Psoas muscle (tissue), 8 donors: ENCODE data around the gene RTKN2. TPM values are rescaled to one million over a fixed set of nuclear protein-coding genes. Genes with fewer than 3 reads are reported as not detected.

ENCODE experiments used
- ATAC-seq, 4 donors: fragments of 200-7000 bp; cut with Tn5 transposase; one replicate each; pipeline ENCODE4 v1.9.1; 2020; ENCODE audit warnings: moderate library complexity in 3 of 4, mild to moderate bottlenecking in 2 of 4
- DNase-seq, 2 donors: peaks; one replicate each; pipeline ENCODE4 v3.0.0-alpha.2; 2020
- H3K27ac ChIP-seq: fragments of 200-600 bp; one replicate; pipeline ENCODE4 v1.8.0; 2022
- H3K27me3 ChIP-seq, 3 donors: fragments of 200-600 bp in 1 of 3; one replicate each; pipeline versions ENCODE4 v1.6.1 to v1.8.0; 2013 to 2022; ENCODE audit warnings: low read length in 2 of 3, mild to moderate bottlenecking in 2 of 3, moderate library complexity in 1 of 3; ENCODE audit not compliant: insufficient read depth in 3 of 3
- H3K36me3 ChIP-seq, 2 donors: fragments of 200-600 bp in 1 of 2; one replicate each; pipeline versions ENCODE4 v1.6.1 to v1.8.0; 2013 to 2022; ENCODE audit warnings: low read depth in 1 of 2, mild to moderate bottlenecking in 1 of 2, moderate library complexity in 1 of 2; ENCODE audit not compliant: insufficient read depth in 1 of 2
- H3K4me1 ChIP-seq: fragments of 200-600 bp; one replicate; pipeline ENCODE4 v1.8.0; 2022
- H3K4me3 ChIP-seq: fragments of 200-600 bp; one replicate; pipeline ENCODE4 v1.8.0; 2022; ENCODE audit warnings: mild to moderate bottlenecking
- H3K9me3 ChIP-seq: fragments of 200-600 bp; one replicate; pipeline ENCODE4 v1.8.0; 2022
- WGBS, 3 donors: extraction: QIAGEN DNeasy Blood & Tissue Kit; methylation state at CpG; one replicate each; pipeline versions ENCODE4 v1.1.6 to v1.1.7; 2013; 5-methylcytosine and 5-hydroxymethylcytosine counted together
- intact Hi-C, 2 donors: fragments of 100-400 bp; cut with DNase I; formaldehyde crosslinking; loops; one replicate each; pipeline versions ENCODE4 v1.11.0 to v1.14.2; 2022
- polyA plus RNA-seq, 3 donors: library from polyadenylated mRNA; stranded (reverse); fragments of 200-250 nt; gene quantifications; one replicate each; pipeline ENCODE4 v1.2.3, GENCODE V29; 2013
- total RNA-seq, 4 donors: library from RNA; stranded (reverse); fragmentation: NEBNext Ultra II Directional in 2 of 4; extraction: Animal tissue kit (Norgen Biotek cat#: 25700) in 2 of 4; gene quantifications; one replicate each; pipeline versions ENCODE4 v1.2.1 to v1.2.4, GENCODE V29; 2021 to 2023
- TF ChIP-seq, protein P1 (sequence below): fragments of 200-600 bp; IDR thresholded peaks from one replicate; pipeline ENCODE4 v1.8.0; 2022; ENCODE audit warnings: antibody characterized with exemption
- donor health status: healthy with polysubstance abuse.
- donor health status: DM: no; HTN: no; CAD: no; lungs with moderate emphysema.
- donor health status: Bipolar disorder and iron deficiency.
- donor health status: healthy.
- donor health status: DM: yes; HTN: yes; CAD: no.
- donor health status: DM: no; HTN: no; CAD: no.
- donor health status: DM: no; HTN: no; CAD: no.
- donor health status: DM: yes; HTN: yes; CAD: no.

Gene RTKN2
- total and polyA plus RNA-seq, 7 donors: 0.01 to 0.09 (median 0.03) TPM; not detected in 3

- H3K9me3 ChIP-seq: no peaks in the 10 kb centered on the region
- H3K4me3 ChIP-seq: no peak overlapping the region
- ATAC-seq: no peak
- H3K4me1 ChIP-seq: no peaks in the 10 kb centered on the region
- no peak overlapping the region for H3K27ac ChIP-seq
- H3K36me3 ChIP-seq: no peaks in the 10 kb centered on the region
- intact Hi-C loops: no loop called here
- no peak for DNase-seq
- no peaks in the 10 kb centered on the region for H3K27me3 ChIP-seq
- TF ChIP-seq, protein P1, sequence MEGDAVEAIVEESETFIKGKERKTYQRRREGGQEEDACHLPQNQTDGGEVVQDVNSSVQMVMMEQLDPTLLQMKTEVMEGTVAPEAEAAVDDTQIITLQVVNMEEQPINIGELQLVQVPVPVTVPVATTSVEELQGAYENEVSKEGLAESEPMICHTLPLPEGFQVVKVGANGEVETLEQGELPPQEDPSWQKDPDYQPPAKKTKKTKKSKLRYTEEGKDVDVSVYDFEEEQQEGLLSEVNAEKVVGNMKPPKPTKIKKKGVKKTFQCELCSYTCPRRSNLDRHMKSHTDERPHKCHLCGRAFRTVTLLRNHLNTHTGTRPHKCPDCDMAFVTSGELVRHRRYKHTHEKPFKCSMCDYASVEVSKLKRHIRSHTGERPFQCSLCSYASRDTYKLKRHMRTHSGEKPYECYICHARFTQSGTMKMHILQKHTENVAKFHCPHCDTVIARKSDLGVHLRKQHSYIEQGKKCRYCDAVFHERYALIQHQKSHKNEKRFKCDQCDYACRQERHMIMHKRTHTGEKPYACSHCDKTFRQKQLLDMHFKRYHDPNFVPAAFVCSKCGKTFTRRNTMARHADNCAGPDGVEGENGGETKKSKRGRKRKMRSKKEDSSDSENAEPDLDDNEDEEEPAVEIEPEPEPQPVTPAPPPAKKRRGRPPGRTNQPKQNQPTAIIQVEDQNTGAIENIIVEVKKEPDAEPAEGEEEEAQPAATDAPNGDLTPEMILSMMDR: no peak
- WGBS, 3 donors: 92 to 95% (median 94%) methylated on average over 3 of the region's 3 CpGs
These were observed 43.3 kb downstream of the RTKN2 start for GRCh38 chr10:62225362-62225761.

DNA sequence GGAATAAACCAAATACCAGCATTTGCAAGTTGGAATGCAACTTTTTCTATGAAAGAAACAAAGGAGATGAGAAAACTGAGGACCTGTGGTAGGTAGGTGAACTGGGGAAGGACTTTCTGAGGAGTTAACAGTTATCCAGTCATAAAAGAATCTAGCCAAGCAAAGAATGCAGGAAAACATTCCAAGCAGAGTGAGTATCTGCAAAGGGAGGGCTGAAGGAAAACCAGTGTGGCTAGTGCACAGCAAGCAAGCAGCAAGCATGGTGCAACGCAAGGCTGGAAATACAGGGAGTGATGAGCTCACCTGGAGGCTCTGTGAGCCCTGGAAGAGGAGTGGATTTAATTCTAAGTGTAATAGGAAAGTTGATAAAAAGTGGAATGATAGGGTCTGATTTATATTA is 44.0 kb downstream of the RTKN2 start:
- H3K27ac ChIP-seq: no peak overlapping the region
- DNase-seq (no peak), ATAC-seq (no peak)
- H3K4me1 ChIP-seq: no peaks in the 10 kb centered on the region
- no peak overlapping the region for H3K4me3 ChIP-seq
- TF ChIP-seq, protein P1: no peak
- H3K27me3 ChIP-seq: no peaks in the 10 kb centered on the region
- WGBS, 3 donors: 94 to 100% (median 100%) methylated on average over 1 of the region's 1 CpG
- intact Hi-C loops: no loop called here
- no peaks in the 10 kb centered on the region for H3K9me3 ChIP-seq
- H3K36me3 ChIP-seq: no peaks in the 10 kb centered on the region

GRCh38 chr10:62217683-62218082 is 51.0 kb downstream of the RTKN2 start:
- no peak for DNase-seq
- intact Hi-C loops: no loop called here

DNA sequence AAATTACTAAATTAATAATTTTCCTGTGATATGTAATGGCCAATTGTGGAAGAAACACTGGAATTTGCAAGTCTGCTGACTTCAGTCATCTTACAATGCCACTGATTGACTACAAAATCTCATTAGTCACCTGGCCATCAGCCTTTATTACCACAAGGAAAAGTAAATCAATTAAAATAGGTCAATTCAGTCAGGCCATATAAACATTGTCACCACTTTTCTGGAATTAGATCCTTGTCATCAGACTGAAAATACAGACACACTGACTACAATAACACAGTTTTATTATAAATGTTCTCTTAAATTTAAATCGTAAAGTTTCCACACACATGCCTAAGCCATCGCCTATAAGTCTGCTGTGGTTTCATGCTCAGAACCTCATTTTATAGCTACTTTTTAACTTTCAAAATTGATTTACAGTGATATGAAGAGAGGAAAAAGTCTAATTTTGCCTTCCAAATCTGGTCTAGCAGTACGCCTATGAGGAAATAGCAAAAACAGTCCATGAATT is 54.2 kb downstream of the RTKN2 start:
- Histone ChIP-seq H3K4me1 (no peaks in the 10 kb centered on the region), H3K4me3 (no peak overlapping the region), H3K27me3 (no peaks in the 10 kb centered on the region), H3K36me3 (no peaks in the 10 kb centered on the region), H3K9me3 (no peaks in the 10 kb centered on the region), H3K27ac (no peak overlapping the region)
- intact Hi-C loops: no loop called here
- TF ChIP-seq, protein P1: no peak
- no peak for ATAC-seq
- DNase-seq: no peak
- WGBS, 3 donors: 87 to 95% (median 94%) methylated on average over 3 of the region's 3 CpGs

More at GRCh38 chr10:62217683-62218082, 51.0 kb downstream of the RTKN2 start:
- Histone ChIP-seq H3K9me3 (no peaks in the 10 kb centered on the region), H3K27me3 (no peaks in the 10 kb centered on the region), H3K36me3 (no peaks in the 10 kb centered on the region), H3K27ac (no peak overlapping the region), H3K4me3 (no peak overlapping the region), H3K4me1 (no peaks in the 10 kb centered on the region)
- 47 to 60% (median 47%) methylated on average over 6 of the region's 6 CpGs for WGBS, 3 donors
- ATAC-seq: no peak
- TF ChIP-seq, protein P1: no peak

DNA sequence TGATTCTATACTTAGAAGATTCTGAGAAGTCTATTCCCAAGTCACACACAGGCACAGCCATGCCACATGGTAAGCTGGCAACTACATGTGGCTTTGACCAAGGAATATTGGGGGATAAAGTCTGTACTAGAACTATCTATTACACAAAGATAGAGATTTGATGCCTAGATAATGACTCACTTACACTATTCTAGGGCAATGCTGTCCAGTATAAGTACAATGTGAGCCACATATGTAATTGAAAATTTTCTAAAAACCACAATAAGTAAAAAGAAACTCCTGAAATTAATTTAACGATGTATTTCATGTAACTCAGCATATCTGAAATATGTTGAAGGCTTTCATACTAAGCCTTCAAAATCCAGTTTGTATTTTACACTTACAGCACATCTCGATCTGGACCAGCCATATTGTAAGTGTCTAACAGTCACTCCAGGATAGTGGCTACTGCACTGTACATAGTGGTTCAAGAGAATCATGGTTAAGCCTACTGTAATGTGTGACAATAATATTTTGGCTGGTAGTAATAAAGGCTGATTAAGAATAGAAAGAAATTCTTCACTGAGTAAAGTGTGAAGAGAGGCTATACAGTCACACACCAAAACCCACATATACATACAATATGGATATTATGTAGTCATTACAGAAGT is 62.8 kb downstream of the RTKN2 start:
- TF ChIP-seq, protein P1: no peak
- Histone ChIP-seq H3K36me3 (no peaks in the 10 kb centered on the region), H3K4me3 (no peak overlapping the region), H3K27me3 (no peaks in the 10 kb centered on the region), H3K4me1 (no peaks in the 10 kb centered on the region), H3K27ac (no peak overlapping the region), H3K9me3 (no peaks in the 10 kb centered on the region)
- no peak for ATAC-seq
- WGBS, 3 donors: 92 to 96% (median 96%) methylated on average over 2 of the region's 2 CpGs
- DNase-seq: no peak
- intact Hi-C loops: no loop called here
